GM21447 (cell line): ENCODE data around the gene RASAL2.
A peak's percentile ranks its signal among the peaks of the same experiment; 100 is the strongest.
"Not testable (repeated sequence)": the region's sequence is repeated elsewhere in the genome, so short reads cannot be mapped to it uniquely, and the experiment has no call there.

Source experiments
- ATAC-seq: cut with Tn5 transposase; IDR thresholded peaks from one replicate; pipeline ENCODE4 v1.9.1; 2021; ENCODE audit not compliant: unreplicated experiment

The RASAL2 gene

DNA sequence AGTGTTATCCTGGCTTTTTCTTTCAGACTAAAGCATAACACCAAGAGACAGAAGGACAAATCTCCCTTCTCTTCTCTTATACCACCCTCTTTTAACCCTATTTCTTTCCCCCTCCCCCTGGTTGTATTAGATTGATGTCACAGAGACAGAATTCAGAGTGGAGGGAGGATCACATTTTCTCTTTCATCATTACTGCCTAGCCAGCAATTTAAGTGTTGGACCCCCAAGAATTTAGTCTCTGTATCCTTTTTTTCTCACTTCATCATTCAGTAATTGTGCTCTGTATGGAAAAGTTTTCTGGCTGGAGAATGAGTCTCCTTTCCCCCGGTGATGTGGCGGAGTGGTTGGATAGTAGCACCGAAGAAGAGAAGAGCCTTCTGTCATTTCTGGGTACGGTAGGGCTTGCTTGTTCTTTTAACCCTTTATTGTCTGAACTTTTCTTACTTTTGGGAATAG, 278.1 kb downstream of the RASAL2 start:
- ATAC-seq = no peak

DNA sequence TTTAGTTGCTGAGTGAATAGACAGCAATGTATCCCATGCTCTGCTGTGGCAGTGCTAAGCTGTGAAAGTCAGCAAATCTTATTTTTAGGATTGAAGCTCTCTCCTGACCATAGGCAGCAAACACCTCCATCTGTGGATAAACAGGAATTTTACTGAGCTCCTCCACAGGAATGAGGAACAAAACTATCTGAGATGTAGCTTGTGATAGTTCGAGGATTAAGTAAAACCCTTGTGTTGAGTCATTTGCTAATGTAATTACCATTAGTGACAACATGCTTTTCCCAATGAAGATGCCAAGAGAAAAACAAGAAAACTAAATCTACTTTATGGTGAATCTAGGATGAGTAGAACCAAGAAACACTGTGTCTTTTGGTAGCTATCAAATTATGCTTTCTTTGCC, 280.1 kb downstream of the RASAL2 start:
- ATAC-seq = no peak

DNA sequence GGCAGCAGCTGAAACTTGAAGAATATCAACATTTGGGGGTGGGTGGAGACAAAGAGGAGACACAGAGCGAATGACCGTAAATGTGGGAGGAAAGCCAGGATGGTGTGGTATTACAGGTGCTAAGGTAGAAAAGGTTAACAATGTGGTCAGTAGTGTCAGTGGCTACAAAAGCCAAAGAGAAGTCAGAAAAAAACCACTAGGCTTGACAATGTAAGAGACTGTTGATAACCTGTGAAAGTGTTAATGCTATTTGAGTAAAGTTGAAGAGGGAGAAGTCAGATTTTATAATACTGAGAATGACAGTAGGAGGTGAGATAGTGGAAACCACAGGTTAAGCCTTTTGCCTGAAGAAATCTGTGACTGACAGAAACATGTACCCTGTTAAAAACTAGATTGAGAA, 282.1 kb downstream of the RASAL2 start:
- ATAC-seq = no peak

GRCh38 chr1:178379807-178380206, 285.9 kb downstream of the RASAL2 start:
- ATAC-seq = no peak

GRCh38 chr1:178382372-178382771, 288.5 kb downstream of the RASAL2 start:
- no peak for ATAC-seq

GRCh38 chr1:178385662-178386061, 291.8 kb downstream of the RASAL2 start:
- ATAC-seq = no peak

GRCh38 chr1:178388418-178389145, 294.7 kb downstream of the RASAL2 start:
- ATAC-seq = no peak

- ATAC-seq = no peak
Measured at GRCh38 chr1:178389441-178389840, 295.5 kb downstream of the RASAL2 start.

DNA sequence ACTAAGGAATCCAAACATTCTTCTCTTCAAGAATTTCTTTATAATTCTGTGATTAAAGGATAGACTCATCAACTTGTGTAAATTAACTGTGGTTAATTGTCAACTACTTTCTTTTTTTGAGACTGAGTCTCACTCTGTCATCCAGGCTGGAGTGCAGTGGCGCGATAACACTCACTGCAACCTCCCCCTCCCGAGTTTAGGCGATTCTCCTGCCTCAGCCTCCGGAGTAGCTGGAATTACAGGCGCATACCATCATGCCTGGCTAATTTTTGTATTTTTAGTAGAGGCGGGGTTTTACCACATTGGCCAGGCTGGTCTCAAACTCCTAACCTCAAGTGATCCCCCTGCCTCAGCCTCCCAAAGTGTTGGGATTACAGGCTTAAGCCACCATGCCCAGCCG, 296.4 kb downstream of the RASAL2 start:
- not testable (repeated sequence) for ATAC-seq

DNA sequence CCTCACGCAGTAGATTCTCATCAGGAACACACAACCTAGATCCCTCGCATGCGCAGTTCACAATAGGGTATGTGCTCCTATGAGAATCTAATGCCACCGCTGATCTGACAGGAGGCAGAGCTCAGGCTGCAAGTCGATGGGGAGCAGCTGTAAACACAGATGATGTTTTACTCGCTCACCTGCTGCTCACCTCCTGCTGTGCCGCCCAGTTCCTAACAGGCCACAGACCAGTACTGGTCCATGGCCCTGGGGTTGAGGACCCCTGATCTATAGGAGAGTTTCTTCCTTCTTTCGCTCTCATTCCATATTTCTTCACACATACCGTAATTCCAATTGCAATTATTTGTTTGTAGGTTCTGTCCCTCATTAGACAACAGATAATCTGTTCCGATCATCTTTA, 299.5 kb downstream of the RASAL2 start:
- ATAC-seq = no peak

DNA sequence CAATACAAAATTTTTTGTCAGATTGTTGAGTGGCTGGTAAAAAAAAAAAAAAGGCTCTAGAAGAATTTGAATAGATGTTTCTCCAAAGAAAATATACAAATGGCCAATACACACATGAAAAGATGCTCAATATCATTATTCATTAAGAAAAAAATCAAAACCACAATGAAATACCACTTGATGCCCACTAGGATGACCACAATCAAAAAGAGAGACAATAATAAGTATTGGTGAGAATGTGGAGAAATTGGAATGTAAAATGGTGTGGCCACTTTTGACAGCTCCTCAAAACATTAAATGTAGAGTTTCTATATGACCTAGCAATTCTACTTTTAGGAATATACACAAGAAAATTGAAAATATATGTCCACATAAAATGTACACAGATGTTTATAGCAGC, 302.9 kb downstream of the RASAL2 start:
- ATAC-seq = no peak

DNA sequence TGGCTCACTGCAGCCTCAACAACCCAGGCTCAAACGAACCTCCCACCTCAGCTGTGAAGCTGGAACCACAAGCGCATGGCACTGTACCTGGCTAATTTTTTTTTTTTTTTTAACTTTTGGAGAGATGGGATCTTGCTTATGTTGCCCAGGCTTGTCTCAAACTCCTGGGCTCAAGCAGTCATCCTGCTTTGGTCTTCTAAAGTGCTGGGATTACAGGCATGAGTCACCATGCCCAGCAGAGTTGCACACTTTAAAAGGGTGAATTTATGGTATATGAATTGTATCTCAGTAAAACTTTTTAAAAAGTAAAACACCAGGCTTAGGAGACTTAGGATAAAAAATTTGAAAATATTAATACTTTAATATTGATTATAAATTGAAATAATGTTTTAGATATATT, 303.8 kb downstream of the RASAL2 start:
- no peak for ATAC-seq

DNA sequence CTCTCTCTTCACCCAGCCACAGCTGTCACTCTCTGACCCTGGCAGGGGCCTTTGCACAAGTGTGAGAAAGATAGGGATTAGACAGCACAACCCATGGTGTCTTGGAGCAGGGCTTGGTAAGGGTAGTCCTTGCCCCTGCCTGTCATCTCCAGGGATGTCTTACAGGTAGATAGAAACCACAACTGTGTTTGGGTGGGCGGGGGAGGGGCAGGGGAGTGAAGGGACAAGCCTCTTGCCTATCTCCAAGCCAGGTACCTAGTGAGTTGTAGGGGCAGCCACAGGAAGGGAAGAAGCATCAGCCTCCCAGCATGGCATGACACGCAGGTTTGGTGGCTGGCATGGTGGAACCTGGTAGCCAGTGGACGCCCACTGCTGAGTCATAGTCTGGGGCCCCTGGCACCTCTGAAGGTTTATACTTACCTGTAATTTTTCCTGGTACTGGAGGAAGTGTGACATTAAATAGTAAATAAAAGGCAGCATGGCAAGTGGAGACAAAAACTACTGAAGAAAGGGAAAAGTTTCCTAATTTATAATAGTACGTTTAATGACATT, 305.3 kb downstream of the RASAL2 start:
- no peak for ATAC-seq

DNA sequence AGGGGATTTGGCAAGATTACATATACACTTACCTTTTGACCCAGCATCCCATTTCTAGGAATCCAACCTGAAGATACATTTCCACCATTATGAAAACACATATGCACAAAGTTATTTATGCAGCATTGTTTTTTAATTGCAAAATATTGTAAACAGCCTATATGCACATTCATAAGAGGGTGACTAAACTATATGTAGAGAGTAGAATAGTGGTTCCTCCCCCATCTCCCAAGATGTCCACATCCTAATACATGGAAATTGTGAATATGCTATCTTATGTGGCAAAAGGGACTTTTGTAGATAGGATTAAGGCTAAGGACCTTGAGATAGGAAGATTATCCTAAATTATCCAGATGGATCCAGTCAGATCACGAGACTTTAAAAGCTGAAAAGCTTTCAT, 311.2 kb downstream of the RASAL2 start:
- no peak for ATAC-seq

- no peak for ATAC-seq
Measured at GRCh38 chr1:178407215-178407614, 313.3 kb downstream of the RASAL2 start.

DNA sequence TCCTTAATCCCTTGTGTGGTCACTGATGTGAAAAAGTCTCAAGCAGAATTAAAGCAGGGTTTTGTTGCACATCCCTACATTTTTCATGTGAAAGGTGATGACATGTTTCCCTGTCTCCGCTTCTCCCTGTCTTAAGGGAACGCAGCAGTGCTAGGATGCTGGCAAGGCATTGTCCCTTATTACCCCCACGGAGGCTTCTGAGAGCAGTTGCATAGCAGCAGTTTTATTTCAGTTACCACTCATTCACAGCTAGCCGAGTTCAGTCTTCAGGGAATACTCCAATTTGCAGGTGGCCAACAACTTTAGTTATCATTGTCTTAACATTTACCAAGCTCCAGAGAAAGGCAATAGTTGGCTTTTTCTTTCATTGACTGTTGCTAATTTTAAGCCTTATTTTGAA, 313.8 kb downstream of the RASAL2 start:
- no peak for ATAC-seq

DNA sequence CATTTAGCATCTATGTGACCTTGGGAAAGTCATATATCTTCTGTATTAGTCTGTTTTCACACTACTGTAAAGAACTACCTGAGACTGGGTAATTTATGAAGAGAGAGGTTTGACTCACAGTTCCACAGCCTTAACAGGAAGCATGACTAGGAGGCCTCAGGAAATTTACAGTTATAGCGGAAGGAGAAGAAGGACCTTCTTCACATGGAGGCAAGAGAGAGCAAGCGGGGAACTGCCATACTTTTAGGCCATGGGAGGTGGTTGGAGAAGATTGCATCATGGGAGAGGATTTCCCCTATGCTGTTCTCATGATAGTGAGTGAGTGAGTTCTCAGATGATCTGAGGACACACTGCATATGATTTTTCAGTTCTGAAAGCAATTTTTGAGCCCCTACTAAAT, 315.0 kb downstream of the RASAL2 start:
- no peak for ATAC-seq

- ATAC-seq = no peak
Measured at GRCh38 chr1:178409541-178409940, 315.6 kb downstream of the RASAL2 start.

- peak; percentile 80 for ATAC-seq
Measured at GRCh38 chr1:178411756-178412399, 318.0 kb downstream of the RASAL2 start.

- ATAC-seq = peak; percentile 92
Measured at GRCh38 chr1:178412400-178412770, 318.5 kb downstream of the RASAL2 start.

- no peak for ATAC-seq
Measured at GRCh38 chr1:178417858-178418257, 324.0 kb downstream of the RASAL2 start.

DNA sequence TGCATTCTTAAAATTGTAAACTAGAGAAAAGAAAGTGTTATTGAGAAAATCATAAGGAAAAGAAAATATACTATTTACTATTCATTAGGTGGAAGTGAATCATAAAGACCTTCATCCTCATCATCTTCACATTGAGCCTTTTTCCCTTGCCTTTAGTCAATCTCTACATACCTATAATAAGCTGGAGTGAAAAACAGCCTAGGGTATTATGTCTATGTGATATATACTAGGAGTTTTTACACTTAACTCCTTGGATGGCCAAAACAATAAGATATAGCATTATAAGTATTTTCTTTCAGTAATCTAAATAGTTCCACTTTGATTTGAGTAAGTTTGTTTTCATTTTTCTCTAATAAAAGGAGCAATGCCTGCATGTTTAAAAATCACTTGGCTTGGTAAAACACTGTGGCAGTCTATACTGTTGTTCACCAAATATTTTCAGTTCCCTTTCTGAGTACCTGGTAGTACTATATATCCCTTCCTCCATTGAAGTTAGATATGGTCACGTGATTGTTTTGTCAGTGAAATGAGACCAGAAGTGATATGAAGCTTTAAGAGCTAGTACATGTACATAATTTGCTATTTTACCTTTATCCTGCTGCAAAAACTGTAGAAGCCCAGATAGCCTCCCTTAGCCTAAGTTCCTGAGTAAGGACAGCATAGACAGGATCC, 324.5 kb downstream of the RASAL2 start:
- peak; percentile 86 for ATAC-seq
